ENCODE measurements around the gene DEFB118.

DNA sequence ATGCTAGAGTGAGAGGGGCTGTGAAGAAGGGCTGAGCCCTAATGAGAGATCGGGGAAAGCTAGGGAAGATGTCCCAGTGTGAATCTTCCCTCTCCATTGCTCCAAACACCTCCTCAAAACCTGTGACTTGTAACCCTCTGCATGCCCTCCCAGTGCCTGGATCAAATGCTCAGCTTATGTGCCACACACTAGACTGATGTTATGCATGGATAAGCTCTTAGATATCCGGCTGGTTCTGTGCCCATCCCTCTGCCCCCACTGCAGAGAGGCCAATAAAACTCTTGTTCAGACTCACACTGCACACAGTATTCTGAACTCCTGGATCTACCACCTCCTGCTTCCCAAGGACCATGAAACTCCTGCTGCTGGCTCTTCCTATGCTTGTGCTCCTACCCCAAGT is at the start of gene DEFB118:
- TF ChIP-seq POLR2AphosphoS5 (IDR thresholded peaks at IDR 0.05; ENCODE audit: low read depth, low read length) (no peak), SIN3A (IDR thresholded peaks at IDR 0.05; ENCODE audit: borderline replicate concordance, insufficient read depth, low read length) (no peak), REST (IDR thresholded peaks at IDR 0.05; ENCODE audit: insufficient read depth in 1 of 2, low read depth in 2 of 2, low read length in 2 of 2) (no peak)

Measured in PFSK-1 (cell line).